HepG2 (cell line): Measurements from ENCODE around the gene TMEM250. TPM values are rescaled to one million over a fixed set of nuclear protein-coding genes. Genes with fewer than 3 reads are reported as not detected.
A peak's percentile ranks its signal among the peaks of the same experiment; 100 is the strongest.

Experiments used
- ATAC-seq: fragments of 200-7000 bp; cut with Tn5 transposase; 3 replicates; pipeline ENCODE4 v1.9.1; 2020; ENCODE audit warnings: mild to moderate bottlenecking, moderate library complexity
- BruUV-seq: library from RNA; stranded (reverse); fragments of 400-500 nt; replicated peaks from 2 replicates; lab custom pipeline; 2021; lab: Mats Ljungman, UMichigan
- CTCF ChIA-PET: fragments of 300-600 bp; formaldehyde crosslinking; extraction: SDS; loops from one replicate; lab custom pipeline; 2021; ENCODE audit warnings: low total read pairs, inconsistent platforms, low intra/inter-chr PET ratio; lab: Yijun Ruan, JAX
- POLR2A ChIA-PET: fragments of 350-600 bp; sonication (Branson Sonifier 250); formaldehyde crosslinking; loops from one replicate; lab custom pipeline; 2020; ENCODE audit warnings: antibody characterized with exemption, inconsistent platforms; lab: Yijun Ruan, JAX
- DNase-seq: peaks from one replicate; pipeline ENCODE4 v3.0.0-alpha.2; 2015; ENCODE audit warnings: low spot score
- FAIRE-seq: peaks from 3 replicates; lab custom pipeline; 2011; peaks lifted over from hg19 to GRCh38; lab: Jason Lieb, UNC
- H2AFZ ChIP-seq: one replicate; pipeline ENCODE4 v1.6.1; 2011; ENCODE audit warnings: low read length, inconsistent platforms
- H3K27ac ChIP-seq: fragments of 300-600 bp; 3 replicates; pipeline ENCODE4 v1.8.0; 2011; ENCODE audit warnings: mixed run types, mild to moderate bottlenecking, mixed read lengths, low read length, inconsistent platforms; ENCODE audit not compliant: insufficient read depth; ENCODE audit errors: extremely low read length
- H3K27me3 ChIP-seq, 2 experiments: fragments of 200-600 bp in 1 of 2; 2 replicates in 1 of 2; 3 replicates in 1 of 2; pipeline versions ENCODE4 v1.6.0 to v1.8.0; 2011; ENCODE audit warnings: low read length in 2 of 2, mild to moderate bottlenecking in 2 of 2, moderate library complexity in 2 of 2, inconsistent platforms in 1 of 2; ENCODE audit not compliant: insufficient read depth in 2 of 2, control insufficient read depth in 1 of 2
- H3K36me3 ChIP-seq, 2 experiments: fragments of 200-600 bp in 1 of 2; replicated peaks in 1 of 2; 2 replicates in 1 of 2; 3 replicates in 1 of 2; pipeline versions ENCODE4 v1.5.1 to v1.8.0; 2011; ENCODE audit warnings: low read length in 2 of 2, inconsistent platforms in 1 of 2; ENCODE audit not compliant: insufficient read depth in 2 of 2, control insufficient read depth in 1 of 2
- H3K4me1 ChIP-seq: 2 replicates; pipeline ENCODE4 v1.5.1; 2012; ENCODE audit warnings: low read length, inconsistent platforms; ENCODE audit not compliant: insufficient read depth
- H3K4me2 ChIP-seq: 2 replicates; pipeline ENCODE4 v1.6.0; 2011; ENCODE audit warnings: low read depth, low read length, inconsistent platforms
- H3K4me3 ChIP-seq, 3 experiments: fragments of 200-600 bp in 1 of 3; sonication (generic), shearing (Covaris generic) in 1 of 3; replicated peaks in 1 of 3; 2 replicates each; pipeline ENCODE4 v1.5.1; 2011 to 2016; ENCODE audit warnings: low read length in 3 of 3, inconsistent platforms in 2 of 3, low read depth in 2 of 3, mild to moderate bottlenecking in 2 of 3, control low read depth in 1 of 3, mixed read lengths in 1 of 3; ENCODE audit not compliant: insufficient read depth in 1 of 3
- H3K79me2 ChIP-seq: one replicate; pipeline ENCODE4 v1.6.1; 2011; ENCODE audit warnings: low read length, inconsistent platforms; ENCODE audit not compliant: insufficient read depth
- H3K9ac ChIP-seq: 2 replicates; pipeline ENCODE4 v1.6.0; 2011; ENCODE audit warnings: mild to moderate bottlenecking, low read depth, low read length, inconsistent platforms; ENCODE audit not compliant: insufficient read depth
- H3K9me3 ChIP-seq: 2 replicates; pipeline ENCODE4 v1.5.1; 2012; ENCODE audit warnings: mild to moderate bottlenecking, low read length
- H4K20me1 ChIP-seq: 2 replicates; pipeline ENCODE4 v1.6.0; 2011; ENCODE audit warnings: inconsistent platforms, mild to moderate bottlenecking, low read length, moderate library complexity; ENCODE audit not compliant: insufficient read depth
- NCOA5 ChIP-seq: sonication (generic); formaldehyde crosslinking; IDR thresholded peaks from 2 replicates; pipeline ENCODE4 v1.4.0; 2020; ENCODE audit warnings: missing genetic modification reagents
- RCOR2 ChIP-seq: IDR thresholded peaks from 2 replicates; pipeline ENCODE4 v1.6.1; 2016; ENCODE audit warnings: missing biosample characterization, missing genetic modification reagents
- ZFAT ChIP-seq: sonication (generic); formaldehyde crosslinking; conservative IDR thresholded peaks from 2 replicates; pipeline ENCODE4 v1.8.1; 2023; ENCODE audit warnings: missing genetic modification reagents, inconsistent platforms
- ZNF225 ChIP-seq: sonication (generic); formaldehyde crosslinking; IDR thresholded peaks from 2 replicates; pipeline ENCODE4 v1.4.0; 2020; ENCODE audit warnings: mild to moderate bottlenecking, missing genetic modification reagents
- ZNF253 ChIP-seq: sonication (generic); formaldehyde crosslinking; IDR thresholded peaks from 2 replicates; pipeline ENCODE4 v1.8.0; 2022; ENCODE audit warnings: mild to moderate bottlenecking, missing genetic modification reagents, borderline replicate concordance
- ZNF501 ChIP-seq: sonication (generic); formaldehyde crosslinking; IDR thresholded peaks from 2 replicates; pipeline ENCODE4 v1.5.1; 2020; ENCODE audit warnings: mild to moderate bottlenecking, moderate library complexity, missing genetic modification reagents
- ZNF549 ChIP-seq: sonication (generic); formaldehyde crosslinking; IDR thresholded peaks from 2 replicates; pipeline ENCODE4 v1.5.0; 2020; ENCODE audit warnings: missing genetic modification reagents
- ZSCAN22 ChIP-seq: sonication (generic); formaldehyde crosslinking; IDR thresholded peaks from 2 replicates; pipeline ENCODE4 v1.4.0; 2020; ENCODE audit warnings: mild to moderate bottlenecking, missing genetic modification reagents
- WGBS: methylation state at CpG from one replicate; pipeline ENCODE4 v1.1.6; 2017; ENCODE audit warnings: low lambda C conversion rate; 5-methylcytosine and 5-hydroxymethylcytosine counted together
- in situ Hi-C: cut with HindIII; loops from 2 replicates; pipeline ENCODE4 v1.10.0; 2017; ENCODE audit warnings: low pct_unique_long_range_greater_than_20kb; ENCODE audit not compliant: extremely low pct_ligation_motif_present
- intact Hi-C: fragments of 100-400 bp; cut with micrococcal nuclease; formaldehyde crosslinking; loops from one replicate; pipeline ENCODE4 v1.10.0; 2022; ENCODE audit not compliant: unreplicated experiment
- polyA plus RNA-seq, 8 experiments: library from polyadenylated mRNA; depleted of rRNA in 3 of 8; stranded (reverse) in 7 of 8; unstranded in 1 of 8; fragments of >200 nt; fragmentation: Illumina TruSeq in 4 of 8; extraction: Trizol in 4 of 8; gene quantifications; 2 replicates each; pipeline versions ENCODE4 v1.2.1 to v1.2.3, GENCODE V29; 2011 to 2016; ENCODE audit warnings: low read depth in 4 of 8, missing spikeins in 1 of 8, mixed read lengths in 1 of 8; ENCODE audit not compliant: insufficient read depth in 1 of 8
- total RNA-seq, 5 experiments: library from RNA; depleted of rRNA; stranded (reverse); fragments of >200 nt; fragmentation: Illumina TruSeq; extraction: Trizol; gene quantifications; 2 replicates each; pipeline ENCODE4 v1.2.3, GENCODE V29; 2016; ENCODE audit warnings: low read depth in 1 of 5
- TF ChIP-seq, protein P1 (sequence below): sonication (generic); formaldehyde crosslinking; IDR thresholded peaks from 2 replicates; pipeline ENCODE4 v1.4.0; 2020; ENCODE audit warnings: missing genetic modification reagents
- TF ChIP-seq, protein P2 (sequence below): IDR thresholded peaks from 2 replicates; pipeline ENCODE4 v1.6.1; 2016
- TF ChIP-seq, protein P3 (sequence below): IDR thresholded peaks from 2 replicates; pipeline ENCODE4 v1.6.1; 2012; ENCODE audit warnings: low read length, improper control_type of control experiment
- TF ChIP-seq, protein P4 (sequence below): sonication (generic); formaldehyde crosslinking; IDR thresholded peaks from 2 replicates; pipeline ENCODE4 v1.9.0; 2022; ENCODE audit warnings: low read depth, missing genetic modification reagents

TMEM250 gene
- total and polyA plus RNA-seq, 2 of the 13 experiments (the other 11 are each of a cell fraction or from before 2014, with no cell fraction given) = 5.5 to 13.9 TPM

DNA sequence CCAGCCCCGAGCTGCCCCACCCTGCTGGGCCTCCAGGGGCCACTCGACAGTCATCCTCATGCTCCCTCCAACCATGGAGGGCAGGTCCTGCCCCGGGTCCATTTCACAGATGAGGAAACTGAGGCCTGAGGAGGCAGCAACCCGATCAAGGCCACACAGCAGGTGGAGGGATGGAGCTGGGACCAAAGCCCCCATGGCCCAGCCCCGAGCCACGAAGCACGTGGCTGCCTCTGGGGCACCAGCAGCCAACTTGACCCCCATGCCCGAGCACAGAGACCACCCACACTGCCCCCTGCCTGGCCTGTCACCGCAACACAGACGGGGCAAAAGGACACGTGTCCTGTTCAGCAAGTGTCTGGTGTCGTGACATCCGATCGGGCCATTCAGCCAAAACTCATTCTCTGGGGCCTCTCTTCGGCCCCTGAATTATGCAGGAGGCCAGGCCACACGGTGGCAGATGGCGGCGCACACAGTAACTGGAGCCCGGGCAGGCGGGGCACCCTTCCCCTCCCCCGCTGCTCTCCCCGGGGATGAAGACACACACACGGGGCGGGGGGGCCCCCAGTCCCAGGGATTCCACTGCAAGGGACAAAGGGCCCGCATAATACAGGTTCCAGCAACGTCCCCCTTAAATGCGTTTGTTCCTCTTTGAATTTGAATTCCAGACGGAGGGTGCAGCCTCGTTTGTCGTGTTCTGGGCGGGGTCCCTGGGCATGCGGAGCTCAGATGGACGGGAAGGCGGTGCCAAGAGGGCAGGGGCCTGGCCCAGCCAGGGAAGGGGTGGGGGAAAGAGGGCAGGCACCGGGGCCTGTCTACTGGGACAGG is 29.4 kb upstream of the TMEM250 start (continued):
- TF ChIP-seq, protein P1, sequence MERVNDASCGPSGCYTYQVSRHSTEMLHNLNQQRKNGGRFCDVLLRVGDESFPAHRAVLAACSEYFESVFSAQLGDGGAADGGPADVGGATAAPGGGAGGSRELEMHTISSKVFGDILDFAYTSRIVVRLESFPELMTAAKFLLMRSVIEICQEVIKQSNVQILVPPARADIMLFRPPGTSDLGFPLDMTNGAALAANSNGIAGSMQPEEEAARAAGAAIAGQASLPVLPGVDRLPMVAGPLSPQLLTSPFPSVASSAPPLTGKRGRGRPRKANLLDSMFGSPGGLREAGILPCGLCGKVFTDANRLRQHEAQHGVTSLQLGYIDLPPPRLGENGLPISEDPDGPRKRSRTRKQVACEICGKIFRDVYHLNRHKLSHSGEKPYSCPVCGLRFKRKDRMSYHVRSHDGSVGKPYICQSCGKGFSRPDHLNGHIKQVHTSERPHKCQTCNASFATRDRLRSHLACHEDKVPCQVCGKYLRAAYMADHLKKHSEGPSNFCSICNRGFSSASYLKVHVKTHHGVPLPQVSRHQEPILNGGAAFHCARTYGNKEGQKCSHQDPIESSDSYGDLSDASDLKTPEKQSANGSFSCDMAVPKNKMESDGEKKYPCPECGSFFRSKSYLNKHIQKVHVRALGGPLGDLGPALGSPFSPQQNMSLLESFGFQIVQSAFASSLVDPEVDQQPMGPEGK (CRISPR knock-in tag) = 0 out of 2 replicates have a peak, but pooled peaks have one; percentile 22
- no peak for TF ChIP-seq ZFAT (CRISPR knock-in tag)
- TF ChIP-seq ZNF225 (CRISPR knock-in tag) = no peak
- no peak for TF ChIP-seq RCOR2 (CRISPR knock-in tag)
- TF ChIP-seq ZSCAN22 (CRISPR knock-in tag) = no peak
- no peak for TF ChIP-seq ZNF253 (CRISPR knock-in tag)
- no peak for TF ChIP-seq NCOA5 (CRISPR knock-in tag)

DNA sequence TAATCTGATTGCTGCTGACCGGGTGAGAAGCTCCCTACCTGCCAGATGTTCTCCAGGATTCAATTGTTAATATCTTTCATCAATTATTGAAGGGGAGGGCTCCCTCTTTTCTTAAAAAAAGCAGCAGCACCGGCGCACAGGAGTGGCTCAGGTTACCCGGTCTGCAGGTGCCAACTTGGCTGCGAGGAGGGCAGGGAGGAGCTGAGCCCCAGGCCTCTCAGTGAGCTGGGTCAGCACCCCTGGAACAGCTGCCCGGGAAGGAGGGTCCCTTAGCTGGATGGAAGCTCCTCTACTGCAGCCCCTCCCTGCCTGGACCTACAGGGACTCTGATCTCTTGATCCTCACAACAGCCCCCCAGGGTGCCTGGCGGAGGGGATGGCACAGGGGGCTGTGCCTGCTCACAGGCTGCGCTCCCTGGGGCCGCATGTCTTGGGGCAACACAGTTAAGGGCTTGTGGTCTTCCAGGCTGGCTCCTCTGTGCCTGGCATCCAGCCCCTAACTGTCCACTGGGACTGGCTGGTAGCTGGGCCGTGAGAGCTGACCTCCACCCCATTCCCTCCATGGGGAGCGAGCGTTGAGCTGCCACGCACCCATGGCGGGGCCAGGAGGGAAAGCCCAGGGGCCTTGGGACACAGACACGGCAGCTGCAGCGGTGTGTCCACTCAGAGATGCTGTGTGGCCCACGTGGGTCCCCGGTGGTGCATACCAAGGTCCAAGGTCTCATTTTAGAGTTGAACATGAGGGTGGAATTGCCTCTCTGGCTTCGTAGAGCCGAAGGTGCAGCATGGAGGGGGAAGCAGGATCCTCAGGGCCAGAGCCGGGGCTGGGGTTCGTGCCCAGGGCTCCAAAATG is 28.6 kb upstream of the TMEM250 start:
- no peak for FAIRE-seq
- ATAC-seq = peak; percentile 26
- in situ Hi-C loops = no loop called here
- H3K27me3 ChIP-seq = peaks cover 5 to 63% of the 10 kb centered on the region in 2 experiments
- WGBS = 42% methylated on average over 5 of the region's 22 CpGs
- H3K27ac ChIP-seq = no peak overlapping the region
- POLR2A ChIA-PET = no interaction called here
- intact Hi-C loops = no loop called here
- H3K4me1 ChIP-seq = peaks cover 15% of the 10 kb centered on the region
- no peaks in the 10 kb centered on the region for H3K36me3 ChIP-seq
- no TSS peak for BruUV-seq
- no peak for DNase-seq
- H3K9ac ChIP-seq = no peak overlapping the region
- no peaks in the 10 kb centered on the region for H3K9me3 ChIP-seq
- CTCF ChIA-PET = no interaction called here
- no peaks in the 10 kb centered on the region for H4K20me1 ChIP-seq
- H3K4me2 ChIP-seq = no peak overlapping the region
- H3K4me3 ChIP-seq = no peak overlapping the region
- H3K79me2 ChIP-seq = no peaks in the 10 kb centered on the region
- no peak overlapping the region for H2AFZ ChIP-seq
- TF ChIP-seq, protein P2, sequence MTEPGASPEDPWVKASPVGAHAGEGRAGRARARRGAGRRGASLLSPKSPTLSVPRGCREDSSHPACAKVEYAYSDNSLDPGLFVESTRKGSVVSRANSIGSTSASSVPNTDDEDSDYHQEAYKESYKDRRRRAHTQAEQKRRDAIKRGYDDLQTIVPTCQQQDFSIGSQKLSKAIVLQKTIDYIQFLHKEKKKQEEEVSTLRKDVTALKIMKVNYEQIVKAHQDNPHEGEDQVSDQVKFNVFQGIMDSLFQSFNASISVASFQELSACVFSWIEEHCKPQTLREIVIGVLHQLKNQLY (CRISPR knock-in tag) = 0 out of 2 replicates have a peak, but pooled peaks have one; percentile 23
- TF ChIP-seq ZNF549 (CRISPR knock-in tag) = no peak
- TF ChIP-seq, protein P3, sequence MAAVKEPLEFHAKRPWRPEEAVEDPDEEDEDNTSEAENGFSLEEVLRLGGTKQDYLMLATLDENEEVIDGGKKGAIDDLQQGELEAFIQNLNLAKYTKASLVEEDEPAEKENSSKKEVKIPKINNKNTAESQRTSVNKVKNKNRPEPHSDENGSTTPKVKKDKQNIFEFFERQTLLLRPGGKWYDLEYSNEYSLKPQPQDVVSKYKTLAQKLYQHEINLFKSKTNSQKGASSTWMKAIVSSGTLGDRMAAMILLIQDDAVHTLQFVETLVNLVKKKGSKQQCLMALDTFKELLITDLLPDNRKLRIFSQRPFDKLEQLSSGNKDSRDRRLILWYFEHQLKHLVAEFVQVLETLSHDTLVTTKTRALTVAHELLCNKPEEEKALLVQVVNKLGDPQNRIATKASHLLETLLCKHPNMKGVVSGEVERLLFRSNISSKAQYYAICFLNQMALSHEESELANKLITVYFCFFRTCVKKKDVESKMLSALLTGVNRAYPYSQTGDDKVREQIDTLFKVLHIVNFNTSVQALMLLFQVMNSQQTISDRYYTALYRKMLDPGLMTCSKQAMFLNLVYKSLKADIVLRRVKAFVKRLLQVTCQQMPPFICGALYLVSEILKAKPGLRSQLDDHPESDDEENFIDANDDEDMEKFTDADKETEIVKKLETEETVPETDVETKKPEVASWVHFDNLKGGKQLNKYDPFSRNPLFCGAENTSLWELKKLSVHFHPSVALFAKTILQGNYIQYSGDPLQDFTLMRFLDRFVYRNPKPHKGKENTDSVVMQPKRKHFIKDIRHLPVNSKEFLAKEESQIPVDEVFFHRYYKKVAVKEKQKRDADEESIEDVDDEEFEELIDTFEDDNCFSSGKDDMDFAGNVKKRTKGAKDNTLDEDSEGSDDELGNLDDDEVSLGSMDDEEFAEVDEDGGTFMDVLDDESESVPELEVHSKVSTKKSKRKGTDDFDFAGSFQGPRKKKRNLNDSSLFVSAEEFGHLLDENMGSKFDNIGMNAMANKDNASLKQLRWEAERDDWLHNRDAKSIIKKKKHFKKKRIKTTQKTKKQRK = no peak
- TF ChIP-seq ZNF501 (CRISPR knock-in tag) = no peak
- TF ChIP-seq, protein P4, sequence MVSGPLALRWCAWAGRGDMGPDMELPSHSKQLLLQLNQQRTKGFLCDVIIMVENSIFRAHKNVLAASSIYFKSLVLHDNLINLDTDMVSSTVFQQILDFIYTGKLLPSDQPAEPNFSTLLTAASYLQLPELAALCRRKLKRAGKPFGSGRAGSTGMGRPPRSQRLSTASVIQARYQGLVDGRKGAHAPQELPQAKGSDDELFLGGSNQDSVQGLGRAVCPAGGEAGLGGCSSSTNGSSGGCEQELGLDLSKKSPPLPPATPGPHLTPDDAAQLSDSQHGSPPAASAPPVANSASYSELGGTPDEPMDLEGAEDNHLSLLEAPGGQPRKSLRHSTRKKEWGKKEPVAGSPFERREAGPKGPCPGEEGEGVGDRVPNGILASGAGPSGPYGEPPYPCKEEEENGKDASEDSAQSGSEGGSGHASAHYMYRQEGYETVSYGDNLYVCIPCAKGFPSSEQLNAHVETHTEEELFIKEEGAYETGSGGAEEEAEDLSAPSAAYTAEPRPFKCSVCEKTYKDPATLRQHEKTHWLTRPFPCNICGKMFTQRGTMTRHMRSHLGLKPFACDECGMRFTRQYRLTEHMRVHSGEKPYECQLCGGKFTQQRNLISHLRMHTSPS (CRISPR knock-in tag) = no peak
